Measurements from ENCODE around the gene CELSR2.

DNA sequence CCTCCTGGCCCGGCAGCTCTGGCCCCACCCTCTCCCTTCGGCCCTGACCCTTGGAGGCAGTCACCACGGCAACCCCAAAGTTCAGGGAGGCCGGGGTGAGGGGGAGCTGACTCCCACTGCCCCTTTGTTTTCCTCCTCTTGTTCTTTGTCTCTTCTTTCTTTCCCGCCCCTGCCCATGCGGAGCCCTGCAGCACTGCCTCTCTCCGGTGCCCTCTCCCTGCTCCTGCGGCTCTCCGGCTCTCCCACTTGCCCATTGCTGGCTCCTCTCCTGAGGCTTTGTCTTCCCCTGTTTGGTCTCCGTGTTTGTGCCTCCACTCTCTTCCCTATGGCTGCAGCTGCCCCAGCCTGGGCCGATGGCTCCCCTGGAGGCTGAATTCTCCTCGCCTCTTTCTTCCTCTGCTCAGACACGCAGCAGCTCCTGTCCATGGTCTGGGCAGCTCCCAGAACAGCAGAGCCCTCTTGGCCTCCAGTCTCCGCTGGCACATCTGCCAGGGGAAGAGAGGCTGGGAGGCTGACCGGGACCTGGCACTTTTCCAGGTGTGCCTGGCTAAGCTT is 5.8 kb downstream of the CELSR2 start:
- TF ChIP-seq, protein P1, sequence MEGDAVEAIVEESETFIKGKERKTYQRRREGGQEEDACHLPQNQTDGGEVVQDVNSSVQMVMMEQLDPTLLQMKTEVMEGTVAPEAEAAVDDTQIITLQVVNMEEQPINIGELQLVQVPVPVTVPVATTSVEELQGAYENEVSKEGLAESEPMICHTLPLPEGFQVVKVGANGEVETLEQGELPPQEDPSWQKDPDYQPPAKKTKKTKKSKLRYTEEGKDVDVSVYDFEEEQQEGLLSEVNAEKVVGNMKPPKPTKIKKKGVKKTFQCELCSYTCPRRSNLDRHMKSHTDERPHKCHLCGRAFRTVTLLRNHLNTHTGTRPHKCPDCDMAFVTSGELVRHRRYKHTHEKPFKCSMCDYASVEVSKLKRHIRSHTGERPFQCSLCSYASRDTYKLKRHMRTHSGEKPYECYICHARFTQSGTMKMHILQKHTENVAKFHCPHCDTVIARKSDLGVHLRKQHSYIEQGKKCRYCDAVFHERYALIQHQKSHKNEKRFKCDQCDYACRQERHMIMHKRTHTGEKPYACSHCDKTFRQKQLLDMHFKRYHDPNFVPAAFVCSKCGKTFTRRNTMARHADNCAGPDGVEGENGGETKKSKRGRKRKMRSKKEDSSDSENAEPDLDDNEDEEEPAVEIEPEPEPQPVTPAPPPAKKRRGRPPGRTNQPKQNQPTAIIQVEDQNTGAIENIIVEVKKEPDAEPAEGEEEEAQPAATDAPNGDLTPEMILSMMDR (IDR thresholded peaks at IDR 0.05 in 8 of 11, conservative IDR thresholded peaks at IDR 0.05 in 3 of 11), result no peak
- no peak for TF ChIP-seq POLR2A (IDR thresholded peaks at IDR 0.05)
- no peak for TF ChIP-seq POLR2AphosphoS5 (IDR thresholded peaks at IDR 0.05)

Measured in spleen (tissue), 7 donors.